ENCODE data around the gene KDM5B. TPM values are rescaled to one million over a fixed set of nuclear protein-coding genes. Genes with fewer than 3 reads are reported as not detected.

Gene KDM5B
- total and polyA plus RNA-seq, 9 of the 15 experiments (the other 6 are each of a cell fraction or from before 2014, with no cell fraction given): 15.4 to 90.6 (median 57.1) TPM

DNA sequence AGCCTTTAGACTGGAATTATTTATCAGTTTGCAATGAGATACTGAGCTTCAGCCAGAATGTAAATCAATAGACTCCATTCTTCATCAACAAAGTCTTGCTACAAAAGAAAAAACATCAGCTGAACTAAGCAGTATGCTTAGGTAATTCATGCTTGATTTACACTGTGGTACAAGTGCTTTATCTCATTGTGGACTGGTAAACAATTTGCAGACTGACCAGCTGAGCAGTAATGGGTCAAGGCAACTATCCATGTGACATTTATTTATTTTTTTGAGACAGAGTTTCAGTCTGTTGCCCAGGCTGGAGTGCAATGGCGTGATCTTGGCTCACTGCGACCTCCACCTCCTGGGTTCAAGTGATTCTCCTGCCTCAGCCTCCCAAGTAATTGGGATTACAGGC is 58.2 kb downstream of the KDM5B start:
- DNase-seq (ENCODE audit: extremely low read depth in 1 of 4, low spot score in 3 of 4) (no peak), ATAC-seq (no peak), FAIRE-seq (no peak)
- Histone ChIP-seq H3K36me3 (ENCODE audit: control insufficient read depth, insufficient read depth, low read length) (peaks cover 91% of the 10 kb centered on the region), H3K4me3 (no peak overlapping the region), H3K79me2 (ENCODE audit: control insufficient read depth, insufficient read depth, low read length) (no peaks in the 10 kb centered on the region), H3K9ac (ENCODE audit: insufficient read depth in 1 of 2, low read depth in 2 of 2, low read length in 2 of 2) (no peak overlapping the region), H3K27ac (ENCODE audit: extremely low read depth, low read depth, low read length) (no peak overlapping the region), H3K9me3 (replicated peaks; ENCODE audit: control insufficient read depth, insufficient read depth, low read depth, low read length) (no peaks in the 10 kb centered on the region), H3K27me3 (ENCODE audit: control insufficient read depth in 2 of 2, insufficient read depth in 2 of 2, low read length in 2 of 2) (no peaks in the 10 kb centered on the region), H3K4me1 (replicated peaks in 1 of 2; ENCODE audit: control insufficient read depth in 2 of 2, insufficient read depth in 2 of 2, low read length in 2 of 2) (no peaks in the 10 kb centered on the region), H3K9me1 (ENCODE audit: control insufficient read depth, insufficient read depth, low read length) (no peaks in the 10 kb centered on the region), H4K20me1 (replicated peaks; ENCODE audit: control insufficient read depth, insufficient read depth, low read length) (no peaks in the 10 kb centered on the region), H3K4me2 (ENCODE audit: insufficient read depth, low read length) (no peak overlapping the region), H2AFZ (ENCODE audit: low read depth, low read length) (no peak overlapping the region)
- ChIA-PET CTCF (ENCODE audit: low intra/inter-chr PET ratio) (no interaction called here), POLR2A (interaction anchor here (0.6 to 1.4 kb wide), 4 partner anchors 9 to 94 kb away, joined by 3 to 5 read pairs (median 3); no protein-coding TSS in a partner anchor)
- intact Hi-C loops (cut with micrococcal nuclease): loop anchor here (2.0 kb wide), 1 partner anchor 103 kb away; no protein-coding TSS in a partner anchor
- whole genome bisulfite sequencing (ENCODE audit: insufficient coverage, low coverage, missing lambda C conversion rate): 96% methylated on average over 2 of the region's 2 CpGs
- BruUV-seq (replicated peaks): no TSS peak
- TF ChIP-seq, protein P1, sequence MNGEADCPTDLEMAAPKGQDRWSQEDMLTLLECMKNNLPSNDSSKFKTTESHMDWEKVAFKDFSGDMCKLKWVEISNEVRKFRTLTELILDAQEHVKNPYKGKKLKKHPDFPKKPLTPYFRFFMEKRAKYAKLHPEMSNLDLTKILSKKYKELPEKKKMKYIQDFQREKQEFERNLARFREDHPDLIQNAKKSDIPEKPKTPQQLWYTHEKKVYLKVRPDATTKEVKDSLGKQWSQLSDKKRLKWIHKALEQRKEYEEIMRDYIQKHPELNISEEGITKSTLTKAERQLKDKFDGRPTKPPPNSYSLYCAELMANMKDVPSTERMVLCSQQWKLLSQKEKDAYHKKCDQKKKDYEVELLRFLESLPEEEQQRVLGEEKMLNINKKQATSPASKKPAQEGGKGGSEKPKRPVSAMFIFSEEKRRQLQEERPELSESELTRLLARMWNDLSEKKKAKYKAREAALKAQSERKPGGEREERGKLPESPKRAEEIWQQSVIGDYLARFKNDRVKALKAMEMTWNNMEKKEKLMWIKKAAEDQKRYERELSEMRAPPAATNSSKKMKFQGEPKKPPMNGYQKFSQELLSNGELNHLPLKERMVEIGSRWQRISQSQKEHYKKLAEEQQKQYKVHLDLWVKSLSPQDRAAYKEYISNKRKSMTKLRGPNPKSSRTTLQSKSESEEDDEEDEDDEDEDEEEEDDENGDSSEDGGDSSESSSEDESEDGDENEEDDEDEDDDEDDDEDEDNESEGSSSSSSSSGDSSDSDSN (IDR thresholded peaks at IDR 0.05; ENCODE audit: borderline replicate concordance in 1 of 2, low read depth in 2 of 2, low read length in 2 of 2): no peak
- no peak for TF ChIP-seq MYC (IDR thresholded peaks at IDR 0.05; ENCODE audit: low read depth, low read length)
- no peak for TF ChIP-seq MYC (CRISPR knock-in tag; IDR thresholded peaks at IDR 0.05; ENCODE audit: borderline replicate concordance, low read depth)
- TF ChIP-seq BMI1 (IDR thresholded peaks at IDR 0.05; ENCODE audit: low read length): no peak
- TF ChIP-seq, protein P2, sequence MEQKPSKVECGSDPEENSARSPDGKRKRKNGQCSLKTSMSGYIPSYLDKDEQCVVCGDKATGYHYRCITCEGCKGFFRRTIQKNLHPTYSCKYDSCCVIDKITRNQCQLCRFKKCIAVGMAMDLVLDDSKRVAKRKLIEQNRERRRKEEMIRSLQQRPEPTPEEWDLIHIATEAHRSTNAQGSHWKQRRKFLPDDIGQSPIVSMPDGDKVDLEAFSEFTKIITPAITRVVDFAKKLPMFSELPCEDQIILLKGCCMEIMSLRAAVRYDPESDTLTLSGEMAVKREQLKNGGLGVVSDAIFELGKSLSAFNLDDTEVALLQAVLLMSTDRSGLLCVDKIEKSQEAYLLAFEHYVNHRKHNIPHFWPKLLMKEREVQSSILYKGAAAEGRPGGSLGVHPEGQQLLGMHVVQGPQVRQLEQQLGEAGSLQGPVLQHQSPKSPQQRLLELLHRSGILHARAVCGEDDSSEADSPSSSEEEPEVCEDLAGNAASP (IDR thresholded peaks at IDR 0.05): no peak
- TF ChIP-seq ZNF384 (IDR thresholded peaks at IDR 0.05; ENCODE audit: low read depth, low read length): no peak
- TF ChIP-seq IRF2 (CRISPR knock-in tag; IDR thresholded peaks at IDR 0.05): no peak
- TF ChIP-seq NR4A1 (CRISPR knock-in tag; IDR thresholded peaks at IDR 0.05): no peak
- no peak for TF ChIP-seq NR4A1 (tag; IDR thresholded peaks at IDR 0.05)
- TF ChIP-seq CHD2 (IDR thresholded peaks at IDR 0.05; ENCODE audit: low read depth, low read length): no peak
- no peak for TF ChIP-seq BRD9 (IDR thresholded peaks at IDR 0.05; ENCODE audit: low read depth, partially characterized antibody)
- no peak for TF ChIP-seq EP300 (IDR thresholded peaks at IDR 0.05; ENCODE audit: low read length)
- in situ Hi-C loops (cut with MboI): loop anchor here (10.0 kb wide), 1 partner anchor 245 kb away; no protein-coding TSS in a partner anchor

All from K562 (cell line).